ENCODE measurements around the gene SUMF1.

Gene SUMF1

GRCh38 chr3:4448187-4448586, 18.9 kb downstream of the SUMF1 start:
- no peak overlapping the region for H3K4me3 ChIP-seq (ENCODE audit: insufficient read depth in 1 of 2, low read depth in 1 of 2, low read length in 2 of 2)
- H3K14ac ChIP-seq (ENCODE audit: low read length in 2 of 2), result no peak overlapping the region
- no peak overlapping the region for H3K9ac ChIP-seq (ENCODE audit: low read length)
- no peaks in the 10 kb centered on the region for H3K9me3 ChIP-seq (ENCODE audit: control insufficient read depth, low read length)
- no peaks in the 10 kb centered on the region for H3K4me1 ChIP-seq (ENCODE audit: control insufficient read depth, insufficient read depth, low read depth, low read length)
- no peak overlapping the region for H3K27ac ChIP-seq (ENCODE audit: low read length, poor library complexity, severe bottlenecking)
- no peak overlapping the region for H3K18ac ChIP-seq (ENCODE audit: low read depth in 1 of 2, low read length in 2 of 2)
- no peak overlapping the region for H3K4me2 ChIP-seq (ENCODE audit: low read length, poor library complexity, severe bottlenecking)
- WGBS, result 80% methylated on average over 6 of the region's 6 CpGs
- H3K79me1 ChIP-seq (replicated peaks; ENCODE audit: low read length, poor library complexity, severe bottlenecking), result peaks cover 2% of the 10 kb centered on the region
- H2BK15ac ChIP-seq (ENCODE audit: low read depth, poor library complexity, severe bottlenecking), result no peak overlapping the region
- H4K91ac ChIP-seq (ENCODE audit: low read length), result no peak overlapping the region
- no peak overlapping the region for H2BK12ac ChIP-seq (ENCODE audit: low read length in 2 of 2)
- no peak for DNase-seq
- peaks cover 0 to 43% of the 10 kb centered on the region in 2 experiments for H3K36me3 ChIP-seq (ENCODE audit: control insufficient read depth in 1 of 2, insufficient read depth in 2 of 2, low read depth in 1 of 2, low read length in 2 of 2)
- no peak overlapping the region for H2AFZ ChIP-seq (ENCODE audit: low read depth, low read length)
- no peak overlapping the region for H3K4ac ChIP-seq (ENCODE audit: low read depth in 1 of 2, low read length in 2 of 2)
- H3K27me3 ChIP-seq (ENCODE audit: control insufficient read depth in 1 of 2, insufficient read depth in 1 of 2, low read length in 2 of 2), result no peaks in the 10 kb centered on the region
- no peak overlapping the region for H4K8ac ChIP-seq (ENCODE audit: low read length)
- H2BK5ac ChIP-seq (ENCODE audit: low read depth, low read length, poor library complexity, severe bottlenecking), result no peak overlapping the region
- no peak overlapping the region for H2AK5ac ChIP-seq (ENCODE audit: low read length, severe bottlenecking)
- H2BK120ac ChIP-seq (ENCODE audit: low read depth, low read length), result no peak overlapping the region
- H3K23ac ChIP-seq (ENCODE audit: low read length in 2 of 2), result no peak overlapping the region

DNA sequence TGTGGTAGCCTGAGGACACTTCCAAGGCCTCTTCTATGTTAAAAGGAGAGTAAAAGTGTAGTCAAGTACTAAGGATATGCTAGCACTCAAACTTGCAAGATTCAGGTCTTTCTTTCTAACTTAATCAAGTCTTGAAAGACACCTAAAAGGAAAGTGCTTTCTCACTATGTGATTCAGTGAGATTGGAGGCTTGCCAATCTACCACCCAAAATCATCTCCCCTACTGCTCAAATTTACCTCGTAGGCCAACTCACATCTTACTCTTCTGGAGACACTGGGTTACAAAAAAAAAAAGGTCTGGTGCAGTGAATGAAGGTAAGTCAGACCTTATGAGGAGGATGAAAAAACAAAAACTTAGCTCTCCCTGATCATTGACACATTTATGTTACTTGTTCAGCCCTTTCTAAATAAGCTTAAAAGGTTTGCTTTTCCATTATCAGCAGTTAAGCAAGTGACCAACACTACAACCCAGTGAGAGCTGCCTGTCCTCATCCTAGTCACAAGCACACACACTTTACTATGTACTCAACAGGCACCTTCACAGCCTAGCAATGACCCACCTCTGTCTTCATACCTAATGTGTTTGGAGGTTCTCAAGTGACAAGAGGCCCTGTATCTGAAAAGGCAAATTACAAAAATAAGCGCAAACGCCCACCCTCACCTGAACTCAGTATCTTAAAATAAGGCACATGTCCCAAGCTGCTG, 19.6 kb downstream of the SUMF1 start:
- H3K4me2 ChIP-seq (ENCODE audit: low read length, poor library complexity, severe bottlenecking), result no peak overlapping the region
- no peaks in the 10 kb centered on the region for H3K27me3 ChIP-seq (ENCODE audit: control insufficient read depth in 1 of 2, insufficient read depth in 1 of 2, low read length in 2 of 2)
- no peak overlapping the region for H3K9ac ChIP-seq (ENCODE audit: low read length)
- H3K23ac ChIP-seq (ENCODE audit: low read length in 2 of 2), result no peak overlapping the region
- no peak overlapping the region for H2BK5ac ChIP-seq (ENCODE audit: low read depth, low read length, poor library complexity, severe bottlenecking)
- no peak overlapping the region for H2BK12ac ChIP-seq (ENCODE audit: low read length in 2 of 2)
- no peak overlapping the region for H3K27ac ChIP-seq (ENCODE audit: low read length, poor library complexity, severe bottlenecking)
- H2BK120ac ChIP-seq (ENCODE audit: low read depth, low read length), result no peak overlapping the region
- H3K14ac ChIP-seq (ENCODE audit: low read length in 2 of 2), result no peak overlapping the region
- no peaks in the 10 kb centered on the region for H3K4me1 ChIP-seq (ENCODE audit: control insufficient read depth, insufficient read depth, low read depth, low read length)
- no peak overlapping the region for H3K4ac ChIP-seq (ENCODE audit: low read depth in 1 of 2, low read length in 2 of 2)
- no peak overlapping the region for H4K8ac ChIP-seq (ENCODE audit: low read length)
- H2AK5ac ChIP-seq (ENCODE audit: low read length, severe bottlenecking), result no peak overlapping the region
- no peak overlapping the region for H3K18ac ChIP-seq (ENCODE audit: low read depth in 1 of 2, low read length in 2 of 2)
- no peaks in the 10 kb centered on the region for H3K79me1 ChIP-seq (replicated peaks; ENCODE audit: low read length, poor library complexity, severe bottlenecking)
- 100% methylated on average over 2 of the region's 3 CpGs for WGBS
- DNase-seq, result no peak
- no peak overlapping the region for H2AFZ ChIP-seq (ENCODE audit: low read depth, low read length)
- no peaks in the 10 kb centered on the region for H3K9me3 ChIP-seq (ENCODE audit: control insufficient read depth, low read length)
- no peak overlapping the region for H3K4me3 ChIP-seq (ENCODE audit: insufficient read depth in 1 of 2, low read depth in 1 of 2, low read length in 2 of 2)
- H4K91ac ChIP-seq (ENCODE audit: low read length), result no peak overlapping the region
- H2BK15ac ChIP-seq (ENCODE audit: low read depth, poor library complexity, severe bottlenecking), result no peak overlapping the region
- peaks cover 0 to 39% of the 10 kb centered on the region in 2 experiments for H3K36me3 ChIP-seq (ENCODE audit: control insufficient read depth in 1 of 2, insufficient read depth in 2 of 2, low read depth in 1 of 2, low read length in 2 of 2)

GRCh38 chr3:4440951-4441350, 26.1 kb downstream of the SUMF1 start:
- Histone ChIP-seq H3K36me3 (ENCODE audit: control insufficient read depth in 1 of 2, insufficient read depth in 2 of 2, low read depth in 1 of 2, low read length in 2 of 2) (peaks cover 0 to 10% of the 10 kb centered on the region in 2 experiments), H3K4me1 (ENCODE audit: control insufficient read depth, insufficient read depth, low read depth, low read length) (no peaks in the 10 kb centered on the region), H3K79me1 (replicated peaks; ENCODE audit: low read length, poor library complexity, severe bottlenecking) (peaks cover 4% of the 10 kb centered on the region), H3K27ac (ENCODE audit: low read length, poor library complexity, severe bottlenecking) (no peak overlapping the region), H2BK5ac (ENCODE audit: low read depth, low read length, poor library complexity, severe bottlenecking) (no peak overlapping the region), H4K91ac (ENCODE audit: low read length) (no peak overlapping the region), H3K18ac (ENCODE audit: low read depth in 1 of 2, low read length in 2 of 2) (no peak overlapping the region), H3K14ac (ENCODE audit: low read length in 2 of 2) (no peak overlapping the region), H3K23ac (ENCODE audit: low read length in 2 of 2) (no peak overlapping the region), H2AFZ (ENCODE audit: low read depth, low read length) (no peak overlapping the region), H2BK12ac (ENCODE audit: low read length in 2 of 2) (no peak overlapping the region), H3K9me3 (ENCODE audit: control insufficient read depth, low read length) (no peaks in the 10 kb centered on the region), H3K4ac (ENCODE audit: low read depth in 1 of 2, low read length in 2 of 2) (no peak overlapping the region), H3K27me3 (ENCODE audit: control insufficient read depth in 1 of 2, insufficient read depth in 1 of 2, low read length in 2 of 2) (no peaks in the 10 kb centered on the region), H2BK15ac (ENCODE audit: low read depth, poor library complexity, severe bottlenecking) (no peak overlapping the region), H2BK120ac (ENCODE audit: low read depth, low read length) (no peak overlapping the region), H3K9ac (ENCODE audit: low read length) (no peak overlapping the region), H4K8ac (ENCODE audit: low read length) (no peak overlapping the region), H3K4me2 (ENCODE audit: low read length, poor library complexity, severe bottlenecking) (no peak overlapping the region), H3K4me3 (ENCODE audit: insufficient read depth in 1 of 2, low read depth in 1 of 2, low read length in 2 of 2) (no peak overlapping the region), H2AK5ac (ENCODE audit: low read length, severe bottlenecking) (no peak overlapping the region)
- DNase-seq, result no peak
- WGBS, result 80% methylated on average over 6 of the region's 6 CpGs

- Histone ChIP-seq H3K4me3 (ENCODE audit: insufficient read depth in 1 of 2, low read depth in 1 of 2, low read length in 2 of 2) (no peak overlapping the region), H3K9ac (ENCODE audit: low read length) (no peak overlapping the region), H3K27ac (ENCODE audit: low read length, poor library complexity, severe bottlenecking) (no peak overlapping the region), H3K18ac (ENCODE audit: low read depth in 1 of 2, low read length in 2 of 2) (no peak overlapping the region), H4K91ac (ENCODE audit: low read length) (no peak overlapping the region), H3K9me3 (ENCODE audit: control insufficient read depth, low read length) (no peaks in the 10 kb centered on the region), H3K4ac (ENCODE audit: low read depth in 1 of 2, low read length in 2 of 2) (no peak overlapping the region), H2AK5ac (ENCODE audit: low read length, severe bottlenecking) (no peak overlapping the region), H3K79me1 (replicated peaks; ENCODE audit: low read length, poor library complexity, severe bottlenecking) (peaks cover 6% of the 10 kb centered on the region), H3K27me3 (ENCODE audit: control insufficient read depth in 1 of 2, insufficient read depth in 1 of 2, low read length in 2 of 2) (no peaks in the 10 kb centered on the region), H3K23ac (ENCODE audit: low read length in 2 of 2) (no peak overlapping the region), H3K4me2 (ENCODE audit: low read length, poor library complexity, severe bottlenecking) (no peak overlapping the region), H3K14ac (ENCODE audit: low read length in 2 of 2) (no peak overlapping the region), H4K8ac (ENCODE audit: low read length) (no peak overlapping the region), H3K4me1 (ENCODE audit: control insufficient read depth, insufficient read depth, low read depth, low read length) (no peaks in the 10 kb centered on the region), H2BK12ac (ENCODE audit: low read length in 2 of 2) (no peak overlapping the region), H2BK5ac (ENCODE audit: low read depth, low read length, poor library complexity, severe bottlenecking) (no peak overlapping the region), H2BK120ac (ENCODE audit: low read depth, low read length) (no peak overlapping the region), H3K36me3 (ENCODE audit: control insufficient read depth in 1 of 2, insufficient read depth in 2 of 2, low read depth in 1 of 2, low read length in 2 of 2) (peaks cover 0 to 3% of the 10 kb centered on the region in 2 experiments), H2AFZ (ENCODE audit: low read depth, low read length) (no peak overlapping the region), H2BK15ac (ENCODE audit: low read depth, poor library complexity, severe bottlenecking) (no peak overlapping the region)
- WGBS, result no CpG with 5 or more reads among the region's 1 CpG
- DNase-seq, result no peak
Observed at GRCh38 chr3:4438296-4438695, 28.8 kb downstream of the SUMF1 start.
